OCI-LY7 (cell line): ENCODE results near the gene SEMA4D. TPM values are rescaled to one million over a fixed set of nuclear protein-coding genes. Genes with fewer than 3 reads are reported as not detected.

Source experiments
- BruUV-seq: library from RNA; stranded (reverse); fragments of 400-500 nt; replicated peaks from 2 replicates; lab custom pipeline; 2021; lab: Mats Ljungman, UMichigan
- CTCF ChIA-PET: fragments of 300-600 bp; sonication (Branson Sonifier 250); formaldehyde crosslinking; loops from one replicate; lab custom pipeline; 2022; ENCODE audit warnings: antibody characterized with exemption; ENCODE audit not compliant: unreplicated experiment; lab: Charles Lee
- POLR2A ChIA-PET: fragments of 300-600 bp; sonication (Branson Sonifier 250); formaldehyde crosslinking; loops from one replicate; lab custom pipeline; 2022; ENCODE audit warnings: antibody characterized with exemption; lab: Charles Lee
- DNase-seq: peaks from one replicate; pipeline ENCODE4 v3.0.0-alpha.2; 2015; ENCODE audit warnings: low spot score
- H2AFZ ChIP-seq: fragments of 200-600 bp; sonication (generic), shearing (Covaris generic); 2 replicates; pipeline ENCODE4 v1.6.1; 2014; ENCODE audit warnings: mild to moderate bottlenecking, antibody characterized with exemption, low read length, moderate library complexity
- H3K27ac ChIP-seq: fragments of 200-600 bp; sonication (generic); 2 replicates; pipeline ENCODE4 v1.5.1; 2014; ENCODE audit warnings: mixed run types, low read depth, mild to moderate bottlenecking, moderate library complexity, low read length, inconsistent platforms; ENCODE audit not compliant: poor library complexity, severe bottlenecking
- H3K36me3 ChIP-seq: fragments of 200-600 bp; sonication (generic); 2 replicates; pipeline ENCODE4 v1.6.1; 2014; ENCODE audit warnings: mild to moderate bottlenecking, antibody characterized with exemption, low read length, moderate library complexity, mixed read lengths; ENCODE audit not compliant: insufficient read depth
- H3K4me1 ChIP-seq: fragments of 200-600 bp; sonication (generic); 2 replicates; pipeline ENCODE4 v1.5.1; 2014; ENCODE audit warnings: mild to moderate bottlenecking, low read length; ENCODE audit not compliant: insufficient read depth, poor library complexity, severe bottlenecking
- H3K4me2 ChIP-seq: fragments of 200-600 bp; sonication (generic); 2 replicates; pipeline ENCODE4 v1.6.1; 2014; ENCODE audit warnings: mild to moderate bottlenecking, low read length
- H3K4me3 ChIP-seq: fragments of 200-600 bp; sonication (generic); 2 replicates; pipeline ENCODE4 v1.5.1; 2014; ENCODE audit warnings: mild to moderate bottlenecking, low read depth, low read length; ENCODE audit not compliant: poor library complexity, severe bottlenecking
- H3K79me2 ChIP-seq: fragments of 200-600 bp; sonication (generic); 2 replicates; pipeline ENCODE4 v1.6.1; 2016; ENCODE audit warnings: low read depth, mild to moderate bottlenecking, low read length, moderate library complexity, mixed read lengths; ENCODE audit not compliant: insufficient read depth
- H3K9me2 ChIP-seq: fragments of 200-600 bp; sonication (generic); 2 replicates; pipeline ENCODE4 v1.6.1; 2016; ENCODE audit warnings: mild to moderate bottlenecking, low read length, mixed read lengths; ENCODE audit not compliant: insufficient read depth
- H3K9me3 ChIP-seq: fragments of 200-600 bp; sonication (generic); 2 replicates; pipeline ENCODE4 v1.6.1; 2014; ENCODE audit warnings: mild to moderate bottlenecking, mixed run types, low read length, mixed read lengths
- H4K20me1 ChIP-seq: fragments of 200-600 bp; sonication (generic); 2 replicates; pipeline ENCODE4 v1.6.1; 2014; ENCODE audit warnings: mild to moderate bottlenecking, antibody characterized with exemption, low read length, moderate library complexity, mixed read lengths; ENCODE audit not compliant: insufficient read depth
- EZH2phosphoT487 ChIP-seq: fragments of 200-600 bp; sonication (generic); IDR thresholded peaks from 2 replicates; pipeline ENCODE4 v1.6.1; 2018; ENCODE audit warnings: low read depth, borderline replicate concordance, mild to moderate bottlenecking, mixed run types, antibody characterized with exemption, low read length, moderate library complexity, mixed read lengths
- intact Hi-C: fragments of 100-400 bp; cut with micrococcal nuclease; formaldehyde crosslinking; loops from one replicate; pipeline ENCODE4 v1.10.0; 2022; ENCODE audit not compliant: unreplicated experiment
- total RNA-seq, 2 experiments: library from RNA; depleted of rRNA in 1 of 2; stranded (reverse); fragments of >200 nt in 1 of 2; shearing (Covaris generic) in 1 of 2; gene quantifications; 2 replicates each; pipeline ENCODE4 v1.2.3, GENCODE V29; 2014 to 2022
- TF ChIP-seq, protein P1 (sequence below): fragments of 200-600 bp; sonication (generic); conservative IDR thresholded peaks from 2 replicates; pipeline ENCODE4 v1.5.1; 2014; ENCODE audit warnings: mild to moderate bottlenecking, antibody characterized with exemption, low read length, moderate library complexity, mixed read lengths

Gene SEMA4D
- total RNA-seq, 2 experiments from 2014 or later: 28.5 to 60.5 TPM

DNA sequence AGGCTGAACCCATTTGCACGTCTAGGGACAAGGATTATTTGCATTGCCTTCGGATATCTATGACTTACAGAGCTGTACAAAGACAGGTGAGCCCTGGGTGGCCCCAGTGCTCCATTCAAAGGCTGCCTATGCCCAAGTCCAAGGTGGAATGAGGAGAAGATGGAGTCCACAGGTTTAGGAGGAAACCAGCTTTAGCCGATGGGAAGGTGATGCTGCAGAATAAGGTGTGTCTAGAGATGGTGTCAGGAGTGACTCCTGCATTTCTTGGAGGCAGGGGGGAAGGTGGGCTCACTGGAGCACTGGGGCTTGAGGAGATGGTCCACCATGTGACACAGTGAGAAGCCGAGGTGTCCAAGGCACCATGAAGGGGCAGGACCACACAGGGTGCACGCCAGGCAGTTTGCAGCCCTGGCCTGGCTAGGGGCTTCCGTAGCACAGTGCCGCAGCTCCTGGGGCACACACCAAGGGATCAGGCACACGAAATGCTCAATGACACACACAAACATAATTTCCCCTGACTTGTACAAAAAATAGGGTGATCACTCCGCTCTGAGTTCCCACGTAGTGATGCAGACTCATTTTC is 32.1 kb downstream of the SEMA4D start:
- Histone ChIP-seq H4K20me1 (no peaks in the 10 kb centered on the region), H3K9me2 (no peaks in the 10 kb centered on the region), H3K36me3 (no peaks in the 10 kb centered on the region), H2AFZ (no peak overlapping the region), H3K27ac (no peak overlapping the region), H3K79me2 (no peaks in the 10 kb centered on the region), H3K4me1 (peaks cover 62% of the 10 kb centered on the region), H3K4me3 (no peak overlapping the region), H3K9me3 (no peaks in the 10 kb centered on the region), H3K4me2 (no peak overlapping the region; the same call in 1 of the 2 replicates)
- TF ChIP-seq, protein P1, sequence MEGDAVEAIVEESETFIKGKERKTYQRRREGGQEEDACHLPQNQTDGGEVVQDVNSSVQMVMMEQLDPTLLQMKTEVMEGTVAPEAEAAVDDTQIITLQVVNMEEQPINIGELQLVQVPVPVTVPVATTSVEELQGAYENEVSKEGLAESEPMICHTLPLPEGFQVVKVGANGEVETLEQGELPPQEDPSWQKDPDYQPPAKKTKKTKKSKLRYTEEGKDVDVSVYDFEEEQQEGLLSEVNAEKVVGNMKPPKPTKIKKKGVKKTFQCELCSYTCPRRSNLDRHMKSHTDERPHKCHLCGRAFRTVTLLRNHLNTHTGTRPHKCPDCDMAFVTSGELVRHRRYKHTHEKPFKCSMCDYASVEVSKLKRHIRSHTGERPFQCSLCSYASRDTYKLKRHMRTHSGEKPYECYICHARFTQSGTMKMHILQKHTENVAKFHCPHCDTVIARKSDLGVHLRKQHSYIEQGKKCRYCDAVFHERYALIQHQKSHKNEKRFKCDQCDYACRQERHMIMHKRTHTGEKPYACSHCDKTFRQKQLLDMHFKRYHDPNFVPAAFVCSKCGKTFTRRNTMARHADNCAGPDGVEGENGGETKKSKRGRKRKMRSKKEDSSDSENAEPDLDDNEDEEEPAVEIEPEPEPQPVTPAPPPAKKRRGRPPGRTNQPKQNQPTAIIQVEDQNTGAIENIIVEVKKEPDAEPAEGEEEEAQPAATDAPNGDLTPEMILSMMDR: no peak
- TF ChIP-seq EZH2phosphoT487: no peak
- ChIA-PET CTCF (no interaction called here), POLR2A (no interaction called here)
- DNase-seq: no peak
- intact Hi-C loops: no loop called here
- BruUV-seq: no TSS peak

DNA sequence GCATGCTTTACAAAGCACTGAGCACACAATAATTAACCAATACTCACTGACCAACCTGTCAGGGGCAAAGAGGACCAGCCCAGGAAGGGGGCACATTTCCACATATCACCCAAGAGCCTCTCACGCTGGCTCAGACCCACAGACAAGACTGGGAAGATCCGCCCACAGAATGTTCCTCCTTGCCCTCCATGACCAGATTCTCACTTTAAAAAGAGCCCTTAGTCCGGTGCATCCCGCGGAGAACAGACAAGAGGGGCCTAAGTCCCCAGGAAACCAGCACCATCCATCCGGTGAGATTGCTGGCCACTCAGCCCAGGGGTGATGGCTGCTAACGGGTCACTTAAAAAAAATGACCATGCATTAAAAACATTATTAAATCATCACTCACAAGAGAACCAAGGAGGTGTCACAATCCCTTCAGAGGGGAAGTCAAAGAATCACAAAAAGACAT is 32.9 kb downstream of the SEMA4D start:
- H3K9me3 ChIP-seq: no peaks in the 10 kb centered on the region
- TF ChIP-seq, protein P1: no peak
- no peak for TF ChIP-seq EZH2phosphoT487

GRCh38 chr9:89464300-89464901 is 33.5 kb downstream of the SEMA4D start:
- no peak for DNase-seq
- ChIA-PET CTCF (interaction anchor here (0.6 kb wide), 1 partner anchor 40 kb away, joined by 7 read pairs; no protein-coding TSS in a partner anchor), POLR2A (interaction anchor here (0.9 kb wide), 1 partner anchor 35 kb away, joined by 5 read pairs; no protein-coding TSS in a partner anchor)
- Histone ChIP-seq H3K27ac (no peak overlapping the region), H3K4me3 (peak overlapping the region; percentile 11), H4K20me1 (no peaks in the 10 kb centered on the region), H3K4me1 (peaks cover 50% of the 10 kb centered on the region), H3K9me3 (no peaks in the 10 kb centered on the region), H3K9me2 (no peaks in the 10 kb centered on the region), H3K36me3 (no peaks in the 10 kb centered on the region), H2AFZ (no peak overlapping the region), H3K4me2 (peak overlapping the region; percentile 57), H3K79me2 (no peaks in the 10 kb centered on the region)
- BruUV-seq: no TSS peak
- TF ChIP-seq, protein P1: no peak
- TF ChIP-seq EZH2phosphoT487: no peak
- intact Hi-C loops: no loop called here

More for the DNA sequence above, 32.9 kb downstream of the SEMA4D start:
- Histone ChIP-seq H3K4me2 (peak overlapping the region; percentile 57), H3K27ac (no peak overlapping the region), H3K36me3 (no peaks in the 10 kb centered on the region), H3K9me2 (no peaks in the 10 kb centered on the region), H3K4me3 (no peak overlapping the region), H3K79me2 (no peaks in the 10 kb centered on the region), H2AFZ (no peak overlapping the region), H4K20me1 (no peaks in the 10 kb centered on the region), H3K4me1 (peaks cover 54% of the 10 kb centered on the region)
- ChIA-PET POLR2A (interaction anchor here (0.9 kb wide), 1 partner anchor 36 kb away, joined by 5 read pairs; no protein-coding TSS in a partner anchor), CTCF (interaction anchor here (0.6 kb wide), 1 partner anchor 41 kb away, joined by 7 read pairs; no protein-coding TSS in a partner anchor)
- no TSS peak for BruUV-seq
- DNase-seq: no peak
- intact Hi-C loops: no loop called here
